Sigmoid colon (tissue), 7 donors: ENCODE results near the gene GLIPR2. TPM values are rescaled to one million over a fixed set of nuclear protein-coding genes. Genes with fewer than 3 reads are reported as not detected.

ENCODE experiments used
- DNase-seq: peaks from one replicate; pipeline ENCODE4 v3.0.0-alpha.2; 2019
- H3K27ac ChIP-seq, 4 donors: fragments of 200-600 bp; sonication (generic); one replicate each; pipeline ENCODE4 v1.5.1; 2016 to 2019; ENCODE audit warnings: mild to moderate bottlenecking in 1 of 4
- H3K27me3 ChIP-seq, 3 donors: fragments of 200-600 bp; sonication (generic); one replicate each; pipeline ENCODE4 v1.5.1; 2019; ENCODE audit warnings: mild to moderate bottlenecking in 1 of 3
- H3K36me3 ChIP-seq, 4 donors: fragments of 200-600 bp; sonication (generic); one replicate each; pipeline ENCODE4 v1.5.1; 2016 to 2019
- H3K4me1 ChIP-seq, 4 donors: fragments of 200-600 bp; sonication (generic); one replicate each; pipeline ENCODE4 v1.5.1; 2017 to 2019
- H3K4me3 ChIP-seq, 4 donors: fragments of 200-600 bp; sonication (generic); one replicate each; pipeline ENCODE4 v1.5.1; 2017 to 2019; ENCODE audit warnings: mild to moderate bottlenecking in 2 of 4, moderate library complexity in 1 of 4
- H3K9me3 ChIP-seq, 4 donors: fragments of 200-600 bp in 3 of 4; sonication (generic) in 3 of 4; one replicate each; pipeline versions ENCODE4 v1.5.1 to v1.6.1; 2013 to 2019
- EP300 ChIP-seq, 4 donors: sonication (generic); formaldehyde crosslinking; IDR thresholded peaks; one replicate each; pipeline ENCODE4 v1.6.1; 2017; ENCODE audit warnings: antibody characterized with exemption in 4 of 4
- POLR2A ChIP-seq, 2 donors: fragments of 450-650 bp; IDR thresholded peaks; one replicate each; pipeline ENCODE4 v1.6.1; 2016; ENCODE audit warnings: antibody characterized with exemption in 2 of 2, mild to moderate bottlenecking in 2 of 2, moderate library complexity in 2 of 2
- POLR2AphosphoS5 ChIP-seq, 4 donors: sonication (generic); formaldehyde crosslinking; IDR thresholded peaks; one replicate each; pipeline ENCODE4 v1.6.1; 2017; ENCODE audit warnings: antibody characterized with exemption in 4 of 4
- WGBS, 2 donors: extraction: QIAGEN DNeasy Blood & Tissue Kit; methylation state at CpG; one replicate each; pipeline ENCODE4 v1.1.7; 2013; 5-methylcytosine and 5-hydroxymethylcytosine counted together
- intact Hi-C: fragments of 100-400 bp; cut with DNase I; formaldehyde crosslinking; loops from one replicate; pipeline ENCODE4 v1.15.1; 2023
- polyA plus RNA-seq, 3 donors: library from polyadenylated mRNA; stranded (reverse); fragments of 200-250 nt; gene quantifications; one replicate each; pipeline ENCODE4 v1.2.3, GENCODE V29; 2013
- total RNA-seq, 4 donors: library from RNA; depleted of rRNA; stranded (reverse); fragments of >200 nt; gene quantifications; one replicate each; pipeline ENCODE4 v1.1.0, GENCODE V29; 2016
- TF ChIP-seq, protein P1 (sequence below), 4 experiments: fragments of 450-650 bp in 3 of 4; fragments of 200-600 bp in 1 of 4; IDR thresholded peaks; one replicate each; pipeline ENCODE4 v1.5.1; 2016 to 2019; ENCODE audit warnings: antibody characterized with exemption in 4 of 4, mild to moderate bottlenecking in 3 of 4, moderate library complexity in 2 of 4
- donor health status: healthy with polysubstance abuse.
- donor health status: Bipolar disorder and iron deficiency.
- donor health status: healthy.

Gene GLIPR2
- total and polyA plus RNA-seq, 7 donors, result 29.8 to 90.6 (median 57.3) TPM

DNA sequence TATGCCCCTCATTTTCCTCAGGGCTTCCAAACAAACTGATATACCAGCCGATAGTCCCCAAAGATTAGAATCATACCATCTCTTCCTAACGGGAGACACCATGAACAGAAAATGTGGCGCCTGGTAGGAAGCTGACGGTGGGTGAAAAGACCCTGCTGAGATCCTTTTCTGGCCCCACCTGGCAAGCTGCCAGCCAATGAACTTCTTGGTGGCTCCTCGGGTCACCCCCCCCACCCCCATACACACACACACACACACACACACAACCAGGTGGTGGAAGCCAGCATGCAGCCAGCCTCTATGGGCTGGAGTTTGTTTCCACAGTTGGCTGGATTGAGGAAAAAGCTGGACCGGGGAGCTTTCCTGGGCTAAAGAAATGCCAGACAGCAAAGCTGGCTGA lies 27.8 kb downstream of the GLIPR2 start:
- Histone ChIP-seq H3K4me1 (peaks cover 0 to 74% (median 61%) of the 10 kb centered on the region in 4 donors), H3K4me3 (no peak overlapping the region), H3K27me3 (no peaks in the 10 kb centered on the region), H3K9me3 (no peaks in the 10 kb centered on the region), H3K27ac (peak overlapping the region; percentile 83 to 99 (median 86)), H3K36me3 (no peaks in the 10 kb centered on the region)
- intact Hi-C loops, result no loop called here
- DNase-seq, result no peak
- WGBS, 2 donors, result 78 to 79% methylated on average over 6 of the region's 6 CpGs
- TF ChIP-seq, protein P1, sequence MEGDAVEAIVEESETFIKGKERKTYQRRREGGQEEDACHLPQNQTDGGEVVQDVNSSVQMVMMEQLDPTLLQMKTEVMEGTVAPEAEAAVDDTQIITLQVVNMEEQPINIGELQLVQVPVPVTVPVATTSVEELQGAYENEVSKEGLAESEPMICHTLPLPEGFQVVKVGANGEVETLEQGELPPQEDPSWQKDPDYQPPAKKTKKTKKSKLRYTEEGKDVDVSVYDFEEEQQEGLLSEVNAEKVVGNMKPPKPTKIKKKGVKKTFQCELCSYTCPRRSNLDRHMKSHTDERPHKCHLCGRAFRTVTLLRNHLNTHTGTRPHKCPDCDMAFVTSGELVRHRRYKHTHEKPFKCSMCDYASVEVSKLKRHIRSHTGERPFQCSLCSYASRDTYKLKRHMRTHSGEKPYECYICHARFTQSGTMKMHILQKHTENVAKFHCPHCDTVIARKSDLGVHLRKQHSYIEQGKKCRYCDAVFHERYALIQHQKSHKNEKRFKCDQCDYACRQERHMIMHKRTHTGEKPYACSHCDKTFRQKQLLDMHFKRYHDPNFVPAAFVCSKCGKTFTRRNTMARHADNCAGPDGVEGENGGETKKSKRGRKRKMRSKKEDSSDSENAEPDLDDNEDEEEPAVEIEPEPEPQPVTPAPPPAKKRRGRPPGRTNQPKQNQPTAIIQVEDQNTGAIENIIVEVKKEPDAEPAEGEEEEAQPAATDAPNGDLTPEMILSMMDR (IDR thresholded peaks at IDR 0.05), result no peak
- TF ChIP-seq POLR2A (IDR thresholded peaks at IDR 0.05), result no peak
- no peak for TF ChIP-seq POLR2AphosphoS5 (IDR thresholded peaks at IDR 0.05)
- no peak for TF ChIP-seq EP300 (IDR thresholded peaks at IDR 0.05)

DNA sequence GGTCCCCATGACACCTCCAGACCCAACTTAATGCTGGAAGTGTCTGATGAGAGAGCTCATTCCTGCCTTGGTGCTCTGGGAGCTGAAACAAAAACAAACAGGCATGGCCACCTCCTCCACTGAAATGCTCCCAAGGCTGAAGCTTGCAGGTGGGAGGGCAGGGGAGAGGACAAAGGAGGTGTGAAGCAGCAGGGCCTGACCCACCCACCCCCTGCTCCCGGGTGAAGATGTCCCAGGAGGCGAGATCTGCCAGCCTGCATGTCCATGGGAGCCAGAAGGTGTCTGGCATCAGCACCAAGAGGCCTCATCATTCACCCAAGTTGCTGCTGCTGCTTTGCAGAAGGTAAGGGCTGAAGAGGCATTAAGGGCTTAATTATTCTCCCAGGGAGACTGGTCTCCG lies 28.5 kb downstream of the GLIPR2 start:
- intact Hi-C loops, result no loop called here
- Histone ChIP-seq H3K27ac (peak overlapping the region; percentile 83 to 99 (median 86)), H3K4me1 (peaks cover 0 to 68% (median 57%) of the 10 kb centered on the region in 4 donors), H3K9me3 (no peaks in the 10 kb centered on the region), H3K27me3 (no peaks in the 10 kb centered on the region), H3K4me3 (no peak overlapping the region), H3K36me3 (no peaks in the 10 kb centered on the region)
- TF ChIP-seq EP300 (IDR thresholded peaks at IDR 0.05) (no peak), POLR2AphosphoS5 (IDR thresholded peaks at IDR 0.05) (no peak), POLR2A (IDR thresholded peaks at IDR 0.05) (no peak)
- TF ChIP-seq, protein P1 (IDR thresholded peaks at IDR 0.05), result no peak
- DNase-seq, result no peak
- 54 to 81% methylated on average over 3 of the region's 3 CpGs for WGBS, 2 donors

DNA sequence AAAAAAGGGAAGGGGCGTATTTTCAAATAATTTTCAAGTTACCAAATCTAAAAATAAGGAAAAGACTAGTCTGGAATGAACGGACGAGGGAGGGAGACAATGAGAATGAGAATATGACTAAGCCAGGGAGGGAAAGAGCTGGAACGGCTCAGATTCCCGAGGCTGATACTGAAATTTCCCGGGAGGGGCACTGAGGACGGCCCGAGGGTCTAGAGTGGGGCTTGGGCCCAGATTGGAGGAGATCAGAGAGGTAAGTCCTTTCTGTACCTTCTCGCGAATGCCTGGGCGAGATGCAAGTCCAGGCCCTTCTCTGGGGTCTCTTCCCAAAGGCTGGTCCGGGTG lies 29.3 kb downstream of the GLIPR2 start:
- no peak for DNase-seq
- intact Hi-C loops, result loop anchor here (1.0 kb wide), 2 partner anchors 28 to 62 kb away; no protein-coding TSS in a partner anchor
- no peaks in the 10 kb centered on the region for H3K36me3 ChIP-seq
- WGBS, 2 donors, result 40 to 63% methylated on average over 12 of the region's 12 CpGs
- no peaks in the 10 kb centered on the region for H3K27me3 ChIP-seq
- H3K4me3 ChIP-seq, result peak overlapping the region; percentile 35 to 62 (median 54)
- no peaks in the 10 kb centered on the region for H3K9me3 ChIP-seq
- TF ChIP-seq EP300 (IDR thresholded peaks at IDR 0.05) (no peak), POLR2A (IDR thresholded peaks at IDR 0.05) (no peak), POLR2AphosphoS5 (IDR thresholded peaks at IDR 0.05) (no peak)
- TF ChIP-seq, protein P1 (IDR thresholded peaks at IDR 0.05), result no peak
- H3K27ac ChIP-seq, result peak overlapping the region; percentile 83 to 99 (median 86)
- H3K4me1 ChIP-seq, result peaks cover 0 to 61% (median 53%) of the 10 kb centered on the region in 4 donors

DNA sequence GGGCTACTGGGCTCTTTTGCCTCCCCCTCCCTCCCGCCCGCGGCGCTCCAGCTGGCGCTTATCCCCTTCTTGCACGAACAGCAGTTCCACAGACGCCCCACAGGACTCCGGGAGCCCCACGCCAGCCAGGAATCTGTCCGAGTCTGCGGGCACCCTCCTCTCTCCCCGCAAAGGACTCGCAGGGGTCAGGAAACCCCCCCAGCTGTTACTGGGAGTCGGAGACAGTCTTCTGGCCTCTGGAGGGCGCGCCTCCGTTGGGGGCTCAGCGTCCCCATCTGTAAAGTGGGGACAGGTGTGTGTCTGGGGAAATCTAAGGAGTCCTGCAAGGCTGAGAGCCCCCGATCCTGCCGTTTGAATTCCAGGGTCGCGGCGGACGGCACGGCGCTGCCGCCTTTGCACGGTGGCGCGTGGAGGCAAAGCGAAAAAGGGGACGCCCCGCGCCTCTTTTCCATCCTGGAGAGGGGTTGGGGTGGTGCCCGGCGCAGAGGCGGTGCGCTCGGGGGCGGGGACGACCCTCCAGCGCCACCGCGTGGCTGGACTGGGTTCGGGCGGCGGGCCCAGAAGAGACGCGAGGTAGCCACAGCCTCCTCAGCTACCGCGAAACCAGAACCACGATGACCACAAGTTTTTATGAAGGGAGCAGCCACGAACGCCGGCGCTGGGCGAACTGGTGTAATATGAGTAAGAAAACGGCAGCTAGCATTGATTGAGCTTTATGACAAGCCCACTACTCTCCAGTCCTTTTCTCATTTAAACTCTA lies 29.8 kb downstream of the GLIPR2 start:
- no peak for TF ChIP-seq EP300 (IDR thresholded peaks at IDR 0.05)
- TF ChIP-seq POLR2A (IDR thresholded peaks at IDR 0.05), result no peak
- TF ChIP-seq POLR2AphosphoS5 (IDR thresholded peaks at IDR 0.05), result peak in 3 of 4 donors; percentile 29 to 61 (median 54)
- TF ChIP-seq, protein P1 (IDR thresholded peaks at IDR 0.05), result peak; percentile 87 to 94 (median 92)
- no peaks in the 10 kb centered on the region for H3K9me3 ChIP-seq
- peak overlapping the region; percentile 35 to 62 (median 54) for H3K4me3 ChIP-seq
- peaks cover 0 to 55% (median 48%) of the 10 kb centered on the region in 4 donors for H3K4me1 ChIP-seq
- H3K27me3 ChIP-seq, result no peaks in the 10 kb centered on the region
- no peaks in the 10 kb centered on the region for H3K36me3 ChIP-seq
- WGBS, 2 donors, result 5 to 9% methylated on average over 58 of the region's 58 CpGs
- peak; percentile 93 for DNase-seq
- peak overlapping the region; percentile 83 to 99 (median 86) for H3K27ac ChIP-seq
- intact Hi-C loops, result loop anchor here (1.0 kb wide), 2 partner anchors 29 to 63 kb away; no protein-coding TSS in a partner anchor
